ENCODE data around the gene HMGN2.
"Not testable (repeated sequence)": the region's sequence is repeated elsewhere in the genome, so short reads cannot be mapped to it uniquely, and the experiment has no call there.

GRCh38 chr1:26515836-26516235, 43.6 kb downstream of the HMGN2 start:
- TF ChIP-seq CTCF (IDR thresholded peaks at IDR 0.05; ENCODE audit: low read depth, low read length); EZH2phosphoT487 (IDR thresholded peaks at IDR 0.05; ENCODE audit: low read depth): not testable (repeated sequence)
